H1 (cell line): ENCODE data around the gene SRGAP3. TPM values are rescaled to one million over a fixed set of nuclear protein-coding genes. Genes with fewer than 3 reads are reported as not detected.

Source experiments
- CTCF ChIA-PET: fragments of 300-600 bp; sonication (Branson Sonifier 250); formaldehyde crosslinking; loops from one replicate; lab custom pipeline; 2021; ENCODE audit not compliant: partially characterized antibody; lab: Charles Lee
- POLR2A ChIA-PET: fragments of 300-600 bp; sonication (Branson Sonifier 250); formaldehyde crosslinking; loops from one replicate; lab custom pipeline; 2021; ENCODE audit warnings: inconsistent platforms; ENCODE audit not compliant: partially characterized antibody; lab: Charles Lee
- DNase-seq, 2 experiments: peaks; one replicate each; pipeline versions ENCODE4 v3.0.0 to v3.0.0-alpha.2; 2010 to 2022; ENCODE audit warnings: low spot score in 2 of 2, low read depth in 1 of 2, mixed read lengths in 1 of 2
- FAIRE-seq: peaks from 2 replicates; lab custom pipeline; 2011; peaks lifted over from hg19 to GRCh38; lab: Jason Lieb, UNC
- H2AFZ ChIP-seq: 2 replicates; pipeline ENCODE4 v1.8.1; 2012; ENCODE audit warnings: low read length, inconsistent platforms
- H2AK5ac ChIP-seq: 2 replicates; pipeline ENCODE4 v1.6.1; 2013; ENCODE audit warnings: low read depth, low read length
- H2BK120ac ChIP-seq: replicated peaks from 2 replicates; pipeline ENCODE3; 2013; ENCODE audit warnings: low read depth, low read length, inconsistent platforms
- H2BK12ac ChIP-seq: 2 replicates; pipeline ENCODE4 v1.6.1; 2013; ENCODE audit warnings: low read depth, low read length
- H2BK15ac ChIP-seq: 2 replicates; pipeline ENCODE4 v1.6.1; 2013; ENCODE audit warnings: low read length
- H2BK20ac ChIP-seq: 2 replicates; pipeline ENCODE4 v1.6.1; 2013; ENCODE audit warnings: low read length
- H2BK5ac ChIP-seq: 2 replicates; pipeline ENCODE4 v1.6.1; 2013; ENCODE audit warnings: low read depth, low read length
- H3K14ac ChIP-seq: 2 replicates; pipeline ENCODE4 v1.6.1; 2013; ENCODE audit warnings: inconsistent platforms; ENCODE audit not compliant: insufficient read length
- H3K18ac ChIP-seq: 2 replicates; pipeline ENCODE4 v1.6.1; 2013; ENCODE audit warnings: low read length; ENCODE audit errors: extremely low read depth
- H3K23ac ChIP-seq: 2 replicates; pipeline ENCODE4 v1.6.1; 2013; ENCODE audit warnings: inconsistent platforms; ENCODE audit not compliant: insufficient read length
- H3K23me2 ChIP-seq: 2 replicates; pipeline ENCODE4 v1.6.1; 2013; ENCODE audit warnings: low read depth, low read length
- H3K27ac ChIP-seq: 2 replicates; pipeline ENCODE4 v1.6.1; 2011; ENCODE audit warnings: low read depth, low read length, inconsistent platforms
- H3K27me3 ChIP-seq, 4 experiments: replicated peaks in 1 of 4; 1 replicate in 1 of 4; 2 replicates in 3 of 4; pipeline versions ENCODE4 v1.6.1 to v1.8.1; 2011 to 2013; ENCODE audit warnings: low read length in 3 of 4, mild to moderate bottlenecking in 3 of 4, inconsistent platforms in 2 of 4, mixed read lengths in 2 of 4, moderate library complexity in 1 of 4; ENCODE audit not compliant: control insufficient read depth in 3 of 4, insufficient read depth in 3 of 4; ENCODE audit errors: extremely low read depth in 1 of 4
- H3K36me3 ChIP-seq, 4 experiments: 2 replicates each; pipeline versions ENCODE4 v1.6.1 to v1.8.1; 2011 to 2013; ENCODE audit warnings: mild to moderate bottlenecking in 4 of 4, low read length in 3 of 4, moderate library complexity in 2 of 4, control low read depth in 1 of 4, inconsistent platforms in 1 of 4; ENCODE audit not compliant: insufficient read depth in 4 of 4, control insufficient read depth in 2 of 4
- H3K4ac ChIP-seq: replicated peaks from 2 replicates; pipeline ENCODE3; 2013; ENCODE audit warnings: low read length, low read depth, mixed read lengths, inconsistent platforms; ENCODE audit not compliant: insufficient read length
- H3K4me1 ChIP-seq, 4 experiments: replicated peaks in 1 of 4; 1 replicate in 1 of 4; 2 replicates in 3 of 4; pipeline versions ENCODE4 v1.6.1 to v1.8.1; 2011 to 2013; ENCODE audit warnings: low read length in 3 of 4, inconsistent platforms in 2 of 4, mixed read lengths in 1 of 4; ENCODE audit not compliant: insufficient read depth in 4 of 4, control insufficient read depth in 3 of 4
- H3K4me2 ChIP-seq, 2 experiments: 2 replicates each; pipeline versions ENCODE4 v1.6.1 to v1.8.1; 2011 to 2013; ENCODE audit warnings: low read depth in 2 of 2, low read length in 2 of 2, control low read depth in 1 of 2, inconsistent platforms in 1 of 2, mild to moderate bottlenecking in 1 of 2; ENCODE audit not compliant: insufficient read depth in 1 of 2
- H3K4me3 ChIP-seq, 4 experiments: fragments of 200-600, 300-600 bp in 1 of 4; sonication (generic), shearing (Covaris generic), sonication (Bioruptor Twin) in 1 of 4; 2 replicates each; pipeline versions ENCODE4 v1.5.1 to v1.8.1; 2011 to 2016; ENCODE audit warnings: low read length in 4 of 4, low read depth in 3 of 4, control low read depth in 2 of 4, inconsistent platforms in 2 of 4, mild to moderate bottlenecking in 2 of 4, mixed read lengths in 1 of 4, moderate library complexity in 1 of 4; ENCODE audit not compliant: insufficient read depth in 2 of 4; ENCODE audit errors: extremely low read depth in 1 of 4
- H3K56ac ChIP-seq: replicated peaks from 2 replicates; pipeline ENCODE3; 2013; ENCODE audit warnings: low read depth, mild to moderate bottlenecking, mixed read lengths, low read length, inconsistent platforms; ENCODE audit not compliant: insufficient read length
- H3K79me1 ChIP-seq: 2 replicates; pipeline ENCODE4 v1.6.1; 2013; ENCODE audit warnings: low read depth, low read length, control low read depth
- H3K79me2 ChIP-seq, 2 experiments: 2 replicates each; pipeline versions ENCODE4 v1.6.1 to v1.8.1; 2012 to 2013; ENCODE audit warnings: low read length in 2 of 2, mild to moderate bottlenecking in 2 of 2, inconsistent platforms in 1 of 2; ENCODE audit not compliant: insufficient read depth in 2 of 2, control insufficient read depth in 1 of 2
- H3K9ac ChIP-seq, 4 experiments: replicated peaks in 1 of 4; 1 replicate in 1 of 4; 2 replicates in 3 of 4; pipeline versions ENCODE4 v1.6.1 to v1.8.1; 2011 to 2013; ENCODE audit warnings: low read depth in 3 of 4, low read length in 3 of 4, control low read depth in 2 of 4, mild to moderate bottlenecking in 2 of 4, moderate library complexity in 2 of 4, inconsistent platforms in 1 of 4; ENCODE audit errors: extremely low read depth in 1 of 4
- H3K9me3 ChIP-seq, 2 experiments: 2 replicates each; pipeline versions ENCODE4 v1.6.1 to v1.8.1; 2012 to 2013; ENCODE audit warnings: mild to moderate bottlenecking in 2 of 2, moderate library complexity in 2 of 2, control low read depth in 1 of 2, inconsistent platforms in 1 of 2, low read depth in 1 of 2, low read length in 1 of 2, mixed read lengths in 1 of 2; ENCODE audit not compliant: insufficient read depth in 2 of 2
- H4K20me1 ChIP-seq, 2 experiments: replicated peaks in 1 of 2; 2 replicates each; pipeline versions ENCODE3 to v1.8.1; 2011 to 2013; ENCODE audit warnings: inconsistent platforms in 2 of 2, low read length in 2 of 2, mild to moderate bottlenecking in 1 of 2; ENCODE audit not compliant: insufficient read depth in 2 of 2, control insufficient read depth in 1 of 2
- H4K5ac ChIP-seq: 2 replicates; pipeline ENCODE4 v1.6.1; 2013; ENCODE audit warnings: low read length, low read depth, mixed read lengths, inconsistent platforms; ENCODE audit not compliant: insufficient read length
- H4K8ac ChIP-seq: 2 replicates; pipeline ENCODE4 v1.8.0; 2013; ENCODE audit warnings: mild to moderate bottlenecking, moderate library complexity, low read length, inconsistent platforms; ENCODE audit not compliant: insufficient read depth; ENCODE audit errors: extremely low read depth
- H4K91ac ChIP-seq: replicated peaks from 2 replicates; pipeline ENCODE3; 2013; ENCODE audit warnings: low read length, mixed read lengths, inconsistent platforms; ENCODE audit not compliant: insufficient read length
- CREB1 ChIP-seq: IDR thresholded peaks from 2 replicates; pipeline ENCODE4 v1.6.1; 2012; ENCODE audit warnings: inconsistent platforms
- HDAC2 ChIP-seq, 2 experiments: fragments of 300-600 bp in 1 of 2; sonication (generic) in 1 of 2; IDR thresholded peaks; 2 replicates each; pipeline ENCODE4 v1.6.1; 2011 to 2012; ENCODE audit warnings: low read depth in 2 of 2, low read length in 2 of 2, mild to moderate bottlenecking in 2 of 2, moderate library complexity in 2 of 2, borderline replicate concordance in 1 of 2, inconsistent platforms in 1 of 2
- RXRA ChIP-seq: IDR thresholded peaks from 2 replicates; pipeline ENCODE4 v1.6.1; 2011; ENCODE audit warnings: low read depth, mild to moderate bottlenecking, low read length, moderate library complexity; ENCODE audit not compliant: insufficient read depth
- SIX5 ChIP-seq: IDR thresholded peaks from 2 replicates; pipeline ENCODE4 v1.6.1; 2011; ENCODE audit warnings: mild to moderate bottlenecking, low read depth, low read length
- TEAD4 ChIP-seq: IDR thresholded peaks from 2 replicates; pipeline ENCODE4 v1.6.1; 2012; ENCODE audit warnings: low read depth, low read length, inconsistent platforms, mixed read lengths
- WGBS, 2 experiments: shearing (Covaris generic) in 1 of 2; methylation state at CpG; one replicate each; pipeline versions ENCODE4 v1.1.6 to v1.1.7; 2013 to 2015; ENCODE audit warnings: low lambda C conversion rate in 2 of 2, mixed read lengths in 2 of 2, inconsistent platforms in 1 of 2, low coverage in 1 of 2, missing lambda C conversion rate in 1 of 2; ENCODE audit not compliant: insufficient replicate concordance in 2 of 2, insufficient coverage in 1 of 2, insufficient read length in 1 of 2; ENCODE audit errors: extremely low coverage in 1 of 2, missing lambda C conversion rate in 1 of 2; 5-methylcytosine and 5-hydroxymethylcytosine counted together
- polyA plus RNA-seq, 7 experiments: library from polyadenylated mRNA; depleted of rRNA in 3 of 7; stranded (reverse) in 5 of 7; unstranded in 2 of 7; fragments of >200 nt in 5 of 7; fragments of 200-250 nt in 2 of 7; gene quantifications; 1 replicate in 5 of 7; 2 replicates in 1 of 7; 4 replicates in 1 of 7; pipeline versions ENCODE4 v1.2.1 to v1.2.3, GENCODE V29; 2011 to 2013; ENCODE audit warnings: missing spikeins in 2 of 7, mixed read lengths in 2 of 7
- total RNA-seq: library from RNA; stranded (reverse); fragmentation: NEBNext Ultra II Directional; extraction: Animal tissue kit (Norgen Biotek cat#: 25700); gene quantifications from 2 replicates; pipeline ENCODE4 v1.2.1, GENCODE V29; 2021
- TF ChIP-seq, protein P1 (sequence below): IDR thresholded peaks from 2 replicates; pipeline ENCODE4 v1.6.1; 2011; ENCODE audit warnings: low read depth, mild to moderate bottlenecking, low read length; ENCODE audit not compliant: insufficient read depth

The SRGAP3 gene
- total and polyA plus RNA-seq, 2 of the 8 experiments (the other 6 are each of a cell fraction or from before 2014, with no cell fraction given) = 5.8 to 11.4 TPM

- no peak overlapping the region for H2AFZ ChIP-seq
- DNase-seq = no peak
- H3K79me1 ChIP-seq = no peaks in the 10 kb centered on the region
- H2BK15ac ChIP-seq = no peak overlapping the region
- H2BK120ac ChIP-seq = no peak overlapping the region
- FAIRE-seq = no peak
- H3K4me3 ChIP-seq = no peak overlapping the region
- no peak overlapping the region for H3K23ac ChIP-seq
- H3K36me3 ChIP-seq = no peaks in the 10 kb centered on the region
- H3K18ac ChIP-seq = no peak overlapping the region
- CTCF ChIA-PET = no interaction called here
- no peak overlapping the region for H2AK5ac ChIP-seq
- no peak overlapping the region for H2BK5ac ChIP-seq
- H3K14ac ChIP-seq = no peak overlapping the region
- 82% methylated on average over 6 of the region's 6 CpGs; no CpG with 5 or more reads in 1 of the 2 experiments for WGBS, 2 experiments
- H4K5ac ChIP-seq = no peak overlapping the region
- no peak overlapping the region for H3K27ac ChIP-seq
- no peak overlapping the region for H2BK20ac ChIP-seq
- H3K23me2 ChIP-seq = no peaks in the 10 kb centered on the region
- no peak overlapping the region for H3K4me2 ChIP-seq
- no peak overlapping the region for H3K4ac ChIP-seq
- H3K4me1 ChIP-seq = peaks cover 9 to 17% (median 13%) of the 10 kb centered on the region in 4 experiments
- H3K27me3 ChIP-seq = no peaks in the 10 kb centered on the region; a peak in 2 of 7 replicates
- H4K20me1 ChIP-seq = peaks cover 0 to 1% of the 10 kb centered on the region in 2 experiments
- H4K91ac ChIP-seq = no peak overlapping the region
- no peak overlapping the region for H2BK12ac ChIP-seq
- POLR2A ChIA-PET = no interaction called here
- H3K9me3 ChIP-seq = no peaks in the 10 kb centered on the region
- no peak overlapping the region for H3K9ac ChIP-seq
- H3K56ac ChIP-seq = no peak overlapping the region
- no peaks in the 10 kb centered on the region for H3K79me2 ChIP-seq
- no peak overlapping the region for H4K8ac ChIP-seq
- TF ChIP-seq HDAC2 (IDR thresholded peaks at IDR 0.05; ENCODE audit: borderline replicate concordance in 1 of 2, low read depth in 2 of 2, low read length in 2 of 2) = no peak
- TF ChIP-seq TEAD4 = no peak
- TF ChIP-seq CREB1 = no peak
- TF ChIP-seq, protein P1, sequence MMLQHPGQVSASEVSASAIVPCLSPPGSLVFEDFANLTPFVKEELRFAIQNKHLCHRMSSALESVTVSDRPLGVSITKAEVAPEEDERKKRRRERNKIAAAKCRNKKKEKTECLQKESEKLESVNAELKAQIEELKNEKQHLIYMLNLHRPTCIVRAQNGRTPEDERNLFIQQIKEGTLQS = no peak
- TF ChIP-seq SIX5 = no peak
- TF ChIP-seq RXRA = no peak
Measured at GRCh38 chr3:9223672-9224071, 25.8 kb downstream of the SRGAP3 start.
